Esophagus (tissue), 2 donors: Measurements from ENCODE around the gene FAM81B. TPM values are rescaled to one million over a fixed set of nuclear protein-coding genes. Genes with fewer than 3 reads are reported as not detected.

Experiments used
- H3K27ac ChIP-seq, 2 donors: one replicate each; pipeline ENCODE4 v1.5.1; 2013; ENCODE audit warnings: low read depth in 2 of 2, mild to moderate bottlenecking in 2 of 2, inconsistent platforms in 1 of 2, low read length in 1 of 2, moderate library complexity in 1 of 2
- H3K27me3 ChIP-seq, 2 donors: one replicate each; pipeline ENCODE4 v1.6.1; 2013; ENCODE audit warnings: low read length in 2 of 2, control low read depth in 1 of 2, mild to moderate bottlenecking in 1 of 2; ENCODE audit not compliant: insufficient read depth in 2 of 2, control insufficient read depth in 1 of 2
- H3K36me3 ChIP-seq, 2 donors: one replicate each; pipeline ENCODE4 v1.6.1; 2013; ENCODE audit warnings: low read length in 1 of 2; ENCODE audit not compliant: control insufficient read depth in 2 of 2, insufficient read depth in 2 of 2
- H3K4me1 ChIP-seq, 2 donors: one replicate each; pipeline ENCODE4 v1.6.1; 2013; ENCODE audit warnings: low read length in 1 of 2; ENCODE audit not compliant: control insufficient read depth in 2 of 2, insufficient read depth in 2 of 2
- H3K4me3 ChIP-seq, 2 donors: one replicate each; pipeline ENCODE4 v1.5.1; 2013; ENCODE audit warnings: low read length in 2 of 2, mild to moderate bottlenecking in 2 of 2, low read depth in 1 of 2, moderate library complexity in 1 of 2
- H3K9me3 ChIP-seq, 2 donors: one replicate each; pipeline ENCODE4 v1.6.1; 2013; ENCODE audit warnings: mild to moderate bottlenecking in 2 of 2, low read depth in 1 of 2, low read length in 1 of 2, moderate library complexity in 1 of 2; ENCODE audit not compliant: control insufficient read depth in 2 of 2, insufficient read depth in 1 of 2
- WGBS, 2 donors: extraction: QIAGEN DNeasy Blood & Tissue Kit; methylation state at CpG; one replicate each; pipeline ENCODE4 v1.1.7; 2013; 5-methylcytosine and 5-hydroxymethylcytosine counted together
- polyA plus RNA-seq, 2 donors: library from polyadenylated mRNA; stranded (reverse); fragments of 200-250 nt; gene quantifications; one replicate each; pipeline ENCODE4 v1.2.3, GENCODE V29; 2013
- donor health status: healthy with polysubstance abuse.
- donor health status: Bipolar disorder and iron deficiency.

FAM81B gene
- polyA plus RNA-seq, 2 donors = not detected

DNA sequence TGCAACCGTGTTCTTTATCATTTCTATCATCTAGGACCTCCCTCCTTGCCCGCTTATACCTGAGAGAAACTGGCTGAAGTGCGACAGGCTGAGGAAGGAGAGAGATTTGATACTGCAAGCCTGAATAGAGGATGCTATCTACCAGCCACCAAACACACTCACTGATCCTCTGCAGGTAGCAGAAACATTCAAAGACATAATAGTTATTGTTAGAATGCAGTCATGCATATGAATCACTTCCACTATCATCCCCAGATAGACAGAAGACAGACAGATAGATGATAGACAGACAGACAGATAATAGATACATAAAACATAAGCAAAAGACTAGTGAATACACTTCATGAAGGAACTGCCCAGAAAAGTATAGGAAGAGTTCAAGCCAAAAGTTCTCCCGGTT is 32.9 kb downstream of the FAM81B start:
- Histone ChIP-seq H3K27ac (no peak overlapping the region), H3K27me3 (no peaks in the 10 kb centered on the region)
- WGBS, 2 donors = 84 to 90% methylated on average over 4 of the region's 4 CpGs

GRCh38 chr5:95424526-95424925 is 33.4 kb downstream of the FAM81B start:
- 84 to 95% methylated on average over 1 of the region's 1 CpG for WGBS, 2 donors
- H3K9me3 ChIP-seq = no peaks in the 10 kb centered on the region

More for the DNA sequence above, 32.9 kb downstream of the FAM81B start:
- no peaks in the 10 kb centered on the region for H3K4me1 ChIP-seq
- H3K9me3 ChIP-seq = no peaks in the 10 kb centered on the region
- H3K4me3 ChIP-seq = no peak overlapping the region
- H3K36me3 ChIP-seq = no peaks in the 10 kb centered on the region

DNA sequence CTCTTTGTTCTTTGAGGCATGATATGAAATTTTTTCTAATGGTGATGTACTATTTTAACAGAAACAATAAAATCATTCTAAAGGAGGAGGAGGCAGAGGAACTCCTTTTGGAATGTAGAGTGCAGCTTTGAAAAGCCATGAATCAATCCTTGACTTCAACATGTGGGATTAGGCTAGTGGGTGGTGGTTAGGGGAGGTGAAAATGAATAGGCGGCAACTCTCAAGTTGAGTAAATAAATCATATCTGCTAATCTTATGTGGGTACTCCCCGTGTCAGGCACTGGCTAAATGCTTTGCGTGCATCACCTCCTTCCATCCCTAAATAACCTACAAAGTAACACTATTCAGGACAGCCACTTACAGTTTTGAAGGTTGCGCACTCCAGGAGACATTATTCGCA is 35.1 kb downstream of the FAM81B start:
- no peaks in the 10 kb centered on the region for H3K36me3 ChIP-seq
- H3K4me3 ChIP-seq = no peak overlapping the region
- 67 to 73% methylated on average over 5 of the region's 5 CpGs for WGBS, 2 donors
- no peak overlapping the region for H3K27ac ChIP-seq
- H3K27me3 ChIP-seq = no peaks in the 10 kb centered on the region
- no peaks in the 10 kb centered on the region for H3K9me3 ChIP-seq
- H3K4me1 ChIP-seq = no peaks in the 10 kb centered on the region

More at GRCh38 chr5:95424526-95424925, 33.4 kb downstream of the FAM81B start:
- Histone ChIP-seq H3K4me3 (no peak overlapping the region), H3K36me3 (no peaks in the 10 kb centered on the region), H3K27ac (no peak overlapping the region), H3K4me1 (no peaks in the 10 kb centered on the region), H3K27me3 (no peaks in the 10 kb centered on the region)

- H3K27ac ChIP-seq = no peak overlapping the region
- no peaks in the 10 kb centered on the region for H3K36me3 ChIP-seq
- WGBS, 2 donors = 91 to 92% methylated on average over 2 of the region's 2 CpGs
- no peaks in the 10 kb centered on the region for H3K27me3 ChIP-seq
- no peaks in the 10 kb centered on the region for H3K9me3 ChIP-seq
- no peaks in the 10 kb centered on the region for H3K4me1 ChIP-seq
- H3K4me3 ChIP-seq = no peak overlapping the region
These were observed 41.6 kb downstream of the FAM81B start for GRCh38 chr5:95432779-95433178.

DNA sequence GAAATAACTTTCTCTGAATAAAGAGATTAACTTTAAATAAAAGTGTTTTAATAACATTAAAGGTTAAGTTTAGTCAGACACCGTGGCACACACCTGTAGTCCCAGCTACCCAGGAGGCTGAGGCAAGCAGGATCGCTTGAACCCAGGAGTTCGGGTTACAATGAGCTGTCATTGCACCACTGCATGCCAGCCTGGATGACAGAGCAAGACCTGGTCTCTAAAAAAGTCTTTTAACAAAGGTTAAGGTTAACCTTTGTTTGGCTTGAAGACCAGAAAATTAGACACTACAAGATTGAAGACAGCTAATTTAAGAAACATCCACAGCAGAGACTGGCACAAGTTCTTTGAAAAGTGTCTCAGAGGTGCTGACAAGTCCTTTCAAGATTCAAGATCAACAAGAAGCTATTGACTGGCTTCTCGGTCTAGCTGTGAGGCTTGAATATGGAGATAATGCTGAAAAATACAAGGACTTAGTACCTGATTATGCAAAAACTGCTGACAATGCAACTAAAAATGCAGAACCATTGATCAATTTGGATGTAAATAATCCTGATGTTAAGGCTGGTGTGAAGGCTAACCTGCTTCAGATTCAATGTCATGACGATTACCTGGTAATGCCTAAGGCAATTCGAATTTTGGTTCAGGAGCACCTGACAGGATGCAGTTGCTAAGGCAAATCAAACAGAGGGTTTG is 48.8 kb downstream of the FAM81B start:
- Histone ChIP-seq H3K36me3 (no peaks in the 10 kb centered on the region), H3K9me3 (no peaks in the 10 kb centered on the region), H3K4me1 (no peaks in the 10 kb centered on the region), H3K27me3 (no peaks in the 10 kb centered on the region), H3K4me3 (no peak overlapping the region), H3K27ac (no peak overlapping the region)
- 49 to 50% methylated on average over 6 of the region's 6 CpGs for WGBS, 2 donors

- Histone ChIP-seq H3K27me3 (no peaks in the 10 kb centered on the region), H3K36me3 (no peaks in the 10 kb centered on the region), H3K4me1 (no peaks in the 10 kb centered on the region), H3K4me3 (no peak overlapping the region), H3K27ac (no peak overlapping the region), H3K9me3 (no peaks in the 10 kb centered on the region)
- WGBS, 2 donors = 44 to 52% methylated on average over 10 of the region's 10 CpGs
These were observed 49.7 kb downstream of the FAM81B start for GRCh38 chr5:95440825-95441224.

GRCh38 chr5:95441636-95442035 is 50.5 kb downstream of the FAM81B start:
- WGBS, 2 donors = 69 to 71% methylated on average over 2 of the region's 2 CpGs
- Histone ChIP-seq H3K4me1 (no peaks in the 10 kb centered on the region), H3K27ac (no peak overlapping the region), H3K4me3 (no peak overlapping the region), H3K27me3 (no peaks in the 10 kb centered on the region), H3K9me3 (no peaks in the 10 kb centered on the region), H3K36me3 (no peaks in the 10 kb centered on the region)

GRCh38 chr5:95445442-95445841 is 54.3 kb downstream of the FAM81B start:
- H3K4me3 ChIP-seq = no peak overlapping the region
- no peaks in the 10 kb centered on the region for H3K9me3 ChIP-seq
- H3K27ac ChIP-seq = no peak overlapping the region
- no peaks in the 10 kb centered on the region for H3K36me3 ChIP-seq
- H3K27me3 ChIP-seq = no peaks in the 10 kb centered on the region
- WGBS, 2 donors = 87 to 91% methylated on average over 2 of the region's 2 CpGs
- peaks cover 0 to 3% of the 10 kb centered on the region in 2 donors for H3K4me1 ChIP-seq

DNA sequence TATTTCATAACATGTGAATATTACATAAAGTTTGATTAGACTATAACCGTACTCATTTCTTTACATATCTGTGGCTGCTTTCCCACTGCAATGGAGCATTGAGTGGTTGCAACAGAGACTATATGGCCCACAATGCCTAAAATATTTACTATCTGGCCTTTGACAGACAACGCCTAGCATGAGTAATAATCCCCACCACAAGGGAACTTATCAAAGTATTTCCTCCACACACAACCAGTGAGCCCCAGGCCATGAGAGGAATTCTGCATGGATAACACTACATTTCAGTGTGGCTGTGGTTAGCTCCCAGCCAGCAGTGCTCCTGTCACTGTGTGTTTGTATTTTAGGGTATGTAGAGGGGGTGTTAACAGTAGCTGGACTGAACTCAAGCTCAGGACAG is 54.8 kb downstream of the FAM81B start:
- Histone ChIP-seq H3K27me3 (no peaks in the 10 kb centered on the region), H3K36me3 (no peaks in the 10 kb centered on the region), H3K4me1 (peaks cover 0 to 3% of the 10 kb centered on the region in 2 donors), H3K9me3 (no peaks in the 10 kb centered on the region), H3K27ac (no peak overlapping the region), H3K4me3 (no peak overlapping the region)
- WGBS, 2 donors = 69 to 74% methylated on average over 2 of the region's 2 CpGs

DNA sequence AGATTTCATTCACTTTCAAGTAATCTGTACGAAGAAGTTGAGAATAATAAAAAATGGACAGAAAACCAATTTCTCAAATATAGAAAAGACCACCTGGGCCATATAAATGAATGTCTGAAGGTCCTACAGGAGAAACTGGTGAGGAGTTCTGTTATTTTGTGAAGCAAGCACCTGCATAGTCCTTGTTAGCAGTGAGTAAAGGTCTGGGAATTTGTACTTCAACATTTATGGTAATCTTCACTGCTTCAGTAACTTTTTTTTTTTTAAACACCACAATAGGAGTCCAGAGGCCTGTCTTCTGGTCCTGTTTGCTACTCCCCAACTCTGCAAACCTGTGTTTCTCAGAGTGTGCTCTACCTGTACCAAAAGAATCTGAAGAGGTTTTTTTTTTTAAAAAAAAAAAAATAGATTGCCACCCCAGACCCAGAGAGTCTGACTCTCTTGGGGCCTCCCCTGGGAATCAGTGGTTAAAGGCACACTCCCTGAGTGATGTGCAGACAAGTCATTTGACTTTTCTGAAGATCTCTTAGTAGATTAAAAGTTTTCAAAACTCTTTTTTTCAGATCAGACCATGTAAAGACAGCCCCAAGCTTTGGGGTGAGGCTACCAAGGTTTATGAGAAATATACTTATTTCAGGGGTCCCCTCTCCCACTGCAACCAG is 55.5 kb downstream of the FAM81B start:
- Histone ChIP-seq H3K9me3 (no peaks in the 10 kb centered on the region), H3K27me3 (no peaks in the 10 kb centered on the region), H3K27ac (no peak overlapping the region), H3K4me1 (peaks cover 0 to 3% of the 10 kb centered on the region in 2 donors), H3K36me3 (no peaks in the 10 kb centered on the region), H3K4me3 (no peak overlapping the region)
- 92 to 94% methylated on average over 1 of the region's 1 CpG for WGBS, 2 donors
